WI38 (cell line): ENCODE data around the gene UBA7.

Experiments
- H3K4me3 ChIP-seq: 2 replicates; pipeline ENCODE4 v1.5.1; 2011; ENCODE audit warnings: low read depth, mild to moderate bottlenecking, control low read depth, low read length
- TF ChIP-seq, protein P1 (sequence below): IDR thresholded peaks from 2 replicates; pipeline ENCODE4 v1.5.1; 2012; ENCODE audit warnings: low read depth, mild to moderate bottlenecking, control low read depth, low read length

UBA7 gene

GRCh38 chr3:49844464-49845183 lies 30.9 kb upstream of the UBA7 start:
- H3K4me3 ChIP-seq = no peak overlapping the region
- TF ChIP-seq, protein P1, sequence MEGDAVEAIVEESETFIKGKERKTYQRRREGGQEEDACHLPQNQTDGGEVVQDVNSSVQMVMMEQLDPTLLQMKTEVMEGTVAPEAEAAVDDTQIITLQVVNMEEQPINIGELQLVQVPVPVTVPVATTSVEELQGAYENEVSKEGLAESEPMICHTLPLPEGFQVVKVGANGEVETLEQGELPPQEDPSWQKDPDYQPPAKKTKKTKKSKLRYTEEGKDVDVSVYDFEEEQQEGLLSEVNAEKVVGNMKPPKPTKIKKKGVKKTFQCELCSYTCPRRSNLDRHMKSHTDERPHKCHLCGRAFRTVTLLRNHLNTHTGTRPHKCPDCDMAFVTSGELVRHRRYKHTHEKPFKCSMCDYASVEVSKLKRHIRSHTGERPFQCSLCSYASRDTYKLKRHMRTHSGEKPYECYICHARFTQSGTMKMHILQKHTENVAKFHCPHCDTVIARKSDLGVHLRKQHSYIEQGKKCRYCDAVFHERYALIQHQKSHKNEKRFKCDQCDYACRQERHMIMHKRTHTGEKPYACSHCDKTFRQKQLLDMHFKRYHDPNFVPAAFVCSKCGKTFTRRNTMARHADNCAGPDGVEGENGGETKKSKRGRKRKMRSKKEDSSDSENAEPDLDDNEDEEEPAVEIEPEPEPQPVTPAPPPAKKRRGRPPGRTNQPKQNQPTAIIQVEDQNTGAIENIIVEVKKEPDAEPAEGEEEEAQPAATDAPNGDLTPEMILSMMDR = no peak

- TF ChIP-seq, protein P1 = no peak
- H3K4me3 ChIP-seq = no peak overlapping the region
These were observed 29.2 kb upstream of the UBA7 start for GRCh38 chr3:49842843-49843517.

- TF ChIP-seq, protein P1 = no peak
- H3K4me3 ChIP-seq = no peak overlapping the region
These were observed 28.1 kb upstream of the UBA7 start for GRCh38 chr3:49841806-49842205.

- H3K4me3 ChIP-seq = no peak overlapping the region
- TF ChIP-seq, protein P1 = no peak; the same call in 1 of the 2 replicates
These were observed 27.5 kb upstream of the UBA7 start for GRCh38 chr3:49841126-49841696.

DNA sequence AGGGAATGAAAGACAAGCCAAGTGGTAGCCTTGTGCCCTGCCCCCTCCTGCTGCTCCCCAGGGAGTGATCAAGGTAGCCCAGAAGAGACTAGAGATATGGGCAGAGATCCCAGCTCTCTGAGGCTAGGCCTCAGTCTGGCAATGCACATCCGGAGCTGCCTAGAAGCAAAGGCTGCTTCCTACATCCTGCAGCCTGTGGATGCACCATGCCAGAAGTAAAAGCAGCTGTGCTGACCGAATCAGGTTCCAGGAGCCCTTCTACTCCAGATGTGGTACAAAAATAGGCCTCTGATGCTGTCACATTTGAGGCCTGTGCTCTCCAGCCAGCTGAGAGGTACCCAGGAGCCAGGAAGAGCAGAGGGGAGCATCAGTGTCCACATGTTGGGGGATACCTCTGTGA lies 26.6 kb upstream of the UBA7 start:
- H3K4me3 ChIP-seq = no peak overlapping the region
- TF ChIP-seq, protein P1 = no peak

- TF ChIP-seq, protein P1 = peak; percentile 66
- H3K4me3 ChIP-seq = no peak overlapping the region
These were observed 25.5 kb upstream of the UBA7 start for GRCh38 chr3:49839193-49839809.
